OCI-LY1 (cell line): Measurements from ENCODE around the gene MFAP3L.

ENCODE experiments used
- EZH2 ChIP-seq: fragments of 200-600 bp; sonication (generic), shearing (Covaris generic); IDR thresholded peaks from 2 replicates; pipeline ENCODE4 v1.8.0; 2017; ENCODE audit warnings: borderline replicate concordance, mixed run types, mild to moderate bottlenecking, antibody characterized with exemption, low read length, moderate library complexity, mixed read lengths
- TF ChIP-seq, protein P1 (sequence below): fragments of 200-600 bp; sonication (generic), shearing (Covaris generic); IDR thresholded peaks from 2 replicates; pipeline ENCODE4 v1.5.1; 2017; ENCODE audit warnings: mild to moderate bottlenecking, antibody characterized with exemption, low read length, moderate library complexity, mixed read lengths

DNA sequence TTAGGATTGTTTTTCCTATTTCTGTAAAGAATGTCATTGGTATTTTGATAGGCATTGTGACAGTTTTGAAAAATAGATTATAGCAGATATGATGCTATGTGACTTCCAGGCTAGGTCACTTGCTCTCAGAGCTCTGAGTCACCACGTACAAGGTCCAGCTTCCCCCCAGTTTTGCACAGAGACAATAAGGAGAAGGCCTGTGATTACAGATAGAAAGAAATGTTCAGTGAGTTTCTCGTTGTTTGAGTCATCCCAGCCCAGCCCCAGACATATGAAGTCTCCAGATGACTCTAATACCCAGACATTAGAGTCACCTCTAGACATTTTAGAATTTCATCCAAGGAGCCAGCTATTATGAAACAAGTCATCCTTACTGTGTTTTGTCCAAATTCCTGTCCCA lies 57.2 kb downstream of the MFAP3L start:
- TF ChIP-seq, protein P1, sequence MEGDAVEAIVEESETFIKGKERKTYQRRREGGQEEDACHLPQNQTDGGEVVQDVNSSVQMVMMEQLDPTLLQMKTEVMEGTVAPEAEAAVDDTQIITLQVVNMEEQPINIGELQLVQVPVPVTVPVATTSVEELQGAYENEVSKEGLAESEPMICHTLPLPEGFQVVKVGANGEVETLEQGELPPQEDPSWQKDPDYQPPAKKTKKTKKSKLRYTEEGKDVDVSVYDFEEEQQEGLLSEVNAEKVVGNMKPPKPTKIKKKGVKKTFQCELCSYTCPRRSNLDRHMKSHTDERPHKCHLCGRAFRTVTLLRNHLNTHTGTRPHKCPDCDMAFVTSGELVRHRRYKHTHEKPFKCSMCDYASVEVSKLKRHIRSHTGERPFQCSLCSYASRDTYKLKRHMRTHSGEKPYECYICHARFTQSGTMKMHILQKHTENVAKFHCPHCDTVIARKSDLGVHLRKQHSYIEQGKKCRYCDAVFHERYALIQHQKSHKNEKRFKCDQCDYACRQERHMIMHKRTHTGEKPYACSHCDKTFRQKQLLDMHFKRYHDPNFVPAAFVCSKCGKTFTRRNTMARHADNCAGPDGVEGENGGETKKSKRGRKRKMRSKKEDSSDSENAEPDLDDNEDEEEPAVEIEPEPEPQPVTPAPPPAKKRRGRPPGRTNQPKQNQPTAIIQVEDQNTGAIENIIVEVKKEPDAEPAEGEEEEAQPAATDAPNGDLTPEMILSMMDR, result no peak
- TF ChIP-seq EZH2, result no peak
